Measurements from ENCODE around the gene TMEM269.

Gene TMEM269

DNA sequence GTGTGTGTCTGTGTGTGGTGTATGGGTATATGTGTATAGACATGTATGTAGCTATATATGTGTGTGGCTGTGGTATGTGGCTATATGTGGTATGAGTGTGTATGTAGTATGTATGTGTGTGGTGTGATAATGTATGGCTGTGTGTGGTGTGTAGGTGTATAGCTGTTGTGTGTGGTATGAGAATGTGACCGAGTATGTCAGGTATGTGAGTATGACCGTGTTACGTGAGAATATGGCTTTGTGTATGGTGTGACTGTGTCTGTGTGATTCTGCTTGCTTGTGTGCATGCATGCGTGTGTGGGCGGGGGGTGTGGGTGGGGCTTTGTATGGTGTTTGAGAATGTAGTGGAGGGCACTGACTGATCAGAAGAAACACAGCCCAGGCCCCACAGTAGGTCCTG, 65.2 kb downstream of the TMEM269 start:
- peaks cover 74% of the 10 kb centered on the region for H3K36me3 Mint-ChIP-seq (ENCODE audit: low read depth)
- H3K4me3 Mint-ChIP-seq = no peak overlapping the region
- no peak for DNase-seq
- H3K4me1 Mint-ChIP-seq = peaks cover 25% of the 10 kb centered on the region
- H3K27me3 Mint-ChIP-seq (ENCODE audit: low read depth, poor library complexity) = peaks cover 3% of the 10 kb centered on the region
- no peak overlapping the region for H3K27ac Mint-ChIP-seq
- H3K9me3 Mint-ChIP-seq = peaks cover 59% of the 10 kb centered on the region
- no peak for TF ChIP-seq CTCF (IDR thresholded peaks at IDR 0.05)

Data from nephron progenitor cell (in vitro differentiated cells).